GM19328 (cell line): Measurements from ENCODE around the gene POLR3E.
"Not testable (repeated sequence)": the region's sequence is repeated elsewhere in the genome, so short reads cannot be mapped to it uniquely, and the experiment has no call there.

ENCODE experiments used
- ATAC-seq: cut with Tn5 transposase; IDR thresholded peaks from one replicate; pipeline ENCODE4 v1.9.1; 2021; ENCODE audit warnings: mild to moderate bottlenecking, moderate library complexity; ENCODE audit not compliant: unreplicated experiment

Gene POLR3E

GRCh38 chr16:22291860-22292318 is 5.3 kb upstream of the POLR3E start:
- ATAC-seq: no peak

GRCh38 chr16:22292320-22292719 is 4.9 kb upstream of the POLR3E start:
- ATAC-seq: no peak

GRCh38 chr16:22293137-22294106 is 3.8 kb upstream of the POLR3E start:
- no peak for ATAC-seq

- no peak for ATAC-seq
Observed at GRCh38 chr16:22296225-22297113, 740 bp upstream of the POLR3E start.

- no peak for ATAC-seq
Observed at GRCh38 chr16:22297871-22298733, 893 bp downstream of the POLR3E start.

GRCh38 chr16:22299036-22299435 is 1.8 kb downstream of the POLR3E start:
- ATAC-seq: no peak

GRCh38 chr16:22300427-22301071 is 3.3 kb downstream of the POLR3E start:
- ATAC-seq: no peak

- ATAC-seq: not testable (repeated sequence)
Observed at GRCh38 chr16:22301423-22301822, 4.2 kb downstream of the POLR3E start.

- no peak for ATAC-seq
Observed at GRCh38 chr16:22302776-22303363, 5.7 kb downstream of the POLR3E start.

GRCh38 chr16:22304411-22304810 is 7.2 kb downstream of the POLR3E start:
- no peak for ATAC-seq

- ATAC-seq: no peak
Observed at GRCh38 chr16:22306788-22307187, 9.6 kb downstream of the POLR3E start.

GRCh38 chr16:22307838-22308237 is 10.6 kb downstream of the POLR3E start:
- no peak for ATAC-seq

- no peak for ATAC-seq
Observed at GRCh38 chr16:22308824-22309520, 11.8 kb downstream of the POLR3E start.

- no peak for ATAC-seq
Observed at GRCh38 chr16:22311520-22311919, 14.3 kb downstream of the POLR3E start.

- no peak for ATAC-seq
Observed at GRCh38 chr16:22312897-22313781, 15.9 kb downstream of the POLR3E start.

GRCh38 chr16:22313876-22314470 is 16.8 kb downstream of the POLR3E start:
- no peak for ATAC-seq
